Measurements from ENCODE around the gene CDK14.

GRCh38 chr7:90715067-90715466 lies 118.9 kb downstream of the CDK14 start:
- TF ChIP-seq TBP (IDR thresholded peaks at IDR 0.05; ENCODE audit: low read depth, low read length) (no peak), SP1 (IDR thresholded peaks at IDR 0.05; ENCODE audit: low read depth, low read length) (no peak), CTCF (IDR thresholded peaks at IDR 0.05; ENCODE audit: control extremely low read depth in 1 of 3, insufficient read depth in 1 of 3, low read depth in 1 of 3, low read length in 3 of 3) (no peak)
